Measurements from ENCODE around the gene MAN1A2.
"Not testable (repeated sequence)": the region's sequence is repeated elsewhere in the genome, so short reads cannot be mapped to it uniquely, and the experiment has no call there.

Gene MAN1A2

GRCh38 chr1:117367046-117368025, at the start of gene MAN1A2:
MAN1A2 (plus strand) TSS chr1:117367449; CDS start chr1:117368184, 735 bp downstream.
- Mint-ChIP-seq H3K36me3 (ENCODE audit: low read depth) (peaks cover 22% of the 10 kb centered on the region), H3K4me3 (peak within 1 kb of the TSS; percentile 90), H3K4me1 (ENCODE audit: low read depth) (peaks cover 66% of the 10 kb centered on the region), H3K9me3 (no peaks in the 10 kb centered on the region), H3K27ac (peak within 1 kb of the TSS; percentile 98), H3K27me3 (no peaks in the 10 kb centered on the region)
- DNase-seq = peak; percentile 83

GRCh38 chr1:117318011-117318410, 49.2 kb upstream of the MAN1A2 start:
- H3K4me3 Mint-ChIP-seq = no peak overlapping the region
- H3K27ac Mint-ChIP-seq = no peak overlapping the region
- H3K4me1 Mint-ChIP-seq (ENCODE audit: low read depth) = no peaks in the 10 kb centered on the region
- DNase-seq = no peak
- H3K36me3 Mint-ChIP-seq (ENCODE audit: low read depth) = no peaks in the 10 kb centered on the region
- H3K9me3 Mint-ChIP-seq = no peaks in the 10 kb centered on the region
- peaks cover 20% of the 10 kb centered on the region for H3K27me3 Mint-ChIP-seq

GRCh38 chr1:117318426-117318825, 48.8 kb upstream of the MAN1A2 start:
- no peaks in the 10 kb centered on the region for H3K4me1 Mint-ChIP-seq (ENCODE audit: low read depth)
- DNase-seq = no peak
- H3K36me3 Mint-ChIP-seq (ENCODE audit: low read depth) = no peaks in the 10 kb centered on the region
- peaks cover 24% of the 10 kb centered on the region for H3K27me3 Mint-ChIP-seq
- H3K4me3 Mint-ChIP-seq = no peak overlapping the region
- H3K27ac Mint-ChIP-seq = no peak overlapping the region
- H3K9me3 Mint-ChIP-seq = no peaks in the 10 kb centered on the region

GRCh38 chr1:117320515-117320914, 46.7 kb upstream of the MAN1A2 start:
- Mint-ChIP-seq H3K4me3 (no peak overlapping the region), H3K27me3 (peaks cover 36% of the 10 kb centered on the region)

GRCh38 chr1:117321680-117322609, 45.3 kb upstream of the MAN1A2 start:
- no peaks in the 10 kb centered on the region for H3K9me3 Mint-ChIP-seq
- no peak overlapping the region for H3K27ac Mint-ChIP-seq
- no peak overlapping the region for H3K4me3 Mint-ChIP-seq
- DNase-seq = no peak
- no peaks in the 10 kb centered on the region for H3K36me3 Mint-ChIP-seq (ENCODE audit: low read depth)
- no peaks in the 10 kb centered on the region for H3K4me1 Mint-ChIP-seq (ENCODE audit: low read depth)
- peaks cover 30% of the 10 kb centered on the region for H3K27me3 Mint-ChIP-seq

More at GRCh38 chr1:117320515-117320914, 46.7 kb upstream of the MAN1A2 start:
- Mint-ChIP-seq H3K36me3 (ENCODE audit: low read depth) (no peaks in the 10 kb centered on the region), H3K27ac (no peak overlapping the region), H3K4me1 (ENCODE audit: low read depth) (no peaks in the 10 kb centered on the region), H3K9me3 (no peaks in the 10 kb centered on the region)
- no peak for DNase-seq

GRCh38 chr1:117324357-117324756, 42.9 kb upstream of the MAN1A2 start:
- Mint-ChIP-seq H3K27ac (no peak overlapping the region), H3K9me3 (no peaks in the 10 kb centered on the region), H3K27me3 (peaks cover 27% of the 10 kb centered on the region), H3K4me1 (ENCODE audit: low read depth) (no peaks in the 10 kb centered on the region), H3K36me3 (ENCODE audit: low read depth) (no peaks in the 10 kb centered on the region), H3K4me3 (no peak overlapping the region)
- no peak for DNase-seq

- H3K4me3 Mint-ChIP-seq; H3K36me3 Mint-ChIP-seq (ENCODE audit: low read depth); H3K9me3 Mint-ChIP-seq; H3K4me1 Mint-ChIP-seq (ENCODE audit: low read depth); H3K27ac Mint-ChIP-seq; DNase-seq: not testable (repeated sequence)
- peaks cover 24% of the 10 kb centered on the region for H3K27me3 Mint-ChIP-seq
Observed at GRCh38 chr1:117326035-117326434, 41.2 kb upstream of the MAN1A2 start.

- Mint-ChIP-seq H3K4me1 (ENCODE audit: low read depth) (no peaks in the 10 kb centered on the region), H3K9me3 (no peaks in the 10 kb centered on the region), H3K27me3 (peaks cover 24% of the 10 kb centered on the region), H3K4me3 (no peak overlapping the region), H3K36me3 (ENCODE audit: low read depth) (no peaks in the 10 kb centered on the region), H3K27ac (no peak overlapping the region)
- no peak for DNase-seq
Observed at GRCh38 chr1:117327011-117327410, 40.2 kb upstream of the MAN1A2 start.

- no peak for DNase-seq
- Mint-ChIP-seq H3K4me3 (no peak overlapping the region), H3K27ac (no peak overlapping the region), H3K4me1 (ENCODE audit: low read depth) (peaks cover 8% of the 10 kb centered on the region), H3K9me3 (no peaks in the 10 kb centered on the region), H3K36me3 (ENCODE audit: low read depth) (no peaks in the 10 kb centered on the region), H3K27me3 (no peaks in the 10 kb centered on the region)
Observed at GRCh38 chr1:117335376-117336086, 31.7 kb upstream of the MAN1A2 start.

- peaks cover 10% of the 10 kb centered on the region for H3K4me1 Mint-ChIP-seq (ENCODE audit: low read depth)
- no peaks in the 10 kb centered on the region for H3K36me3 Mint-ChIP-seq (ENCODE audit: low read depth)
- H3K27me3 Mint-ChIP-seq = no peaks in the 10 kb centered on the region
- H3K4me3 Mint-ChIP-seq = no peak overlapping the region
- DNase-seq = no peak
- H3K9me3 Mint-ChIP-seq = no peaks in the 10 kb centered on the region
- H3K27ac Mint-ChIP-seq = no peak overlapping the region
Observed at GRCh38 chr1:117336088-117336817, 31.0 kb upstream of the MAN1A2 start.

GRCh38 chr1:117339866-117340700, 27.2 kb upstream of the MAN1A2 start:
- no peaks in the 10 kb centered on the region for H3K27me3 Mint-ChIP-seq
- no peak for DNase-seq
- no peaks in the 10 kb centered on the region for H3K9me3 Mint-ChIP-seq
- no peaks in the 10 kb centered on the region for H3K36me3 Mint-ChIP-seq (ENCODE audit: low read depth)
- no peak overlapping the region for H3K27ac Mint-ChIP-seq
- peaks cover 17% of the 10 kb centered on the region for H3K4me1 Mint-ChIP-seq (ENCODE audit: low read depth)
- H3K4me3 Mint-ChIP-seq = no peak overlapping the region

GRCh38 chr1:117341123-117341522, 26.1 kb upstream of the MAN1A2 start:
- no peak for DNase-seq
- Mint-ChIP-seq H3K9me3 (no peaks in the 10 kb centered on the region), H3K4me1 (ENCODE audit: low read depth) (peaks cover 22% of the 10 kb centered on the region), H3K27me3 (no peaks in the 10 kb centered on the region), H3K27ac (no peak overlapping the region), H3K4me3 (no peak overlapping the region), H3K36me3 (ENCODE audit: low read depth) (no peaks in the 10 kb centered on the region)

GRCh38 chr1:117342397-117342796, 24.9 kb upstream of the MAN1A2 start:
- no peak overlapping the region for H3K27ac Mint-ChIP-seq
- DNase-seq = no peak
- peaks cover 31% of the 10 kb centered on the region for H3K4me1 Mint-ChIP-seq (ENCODE audit: low read depth)
- H3K27me3 Mint-ChIP-seq = no peaks in the 10 kb centered on the region
- H3K4me3 Mint-ChIP-seq = no peak overlapping the region
- no peaks in the 10 kb centered on the region for H3K36me3 Mint-ChIP-seq (ENCODE audit: low read depth)
- H3K9me3 Mint-ChIP-seq = no peaks in the 10 kb centered on the region
